ENCODE results near the gene ATL3.
"Not testable (repeated sequence)": the region's sequence is repeated elsewhere in the genome, so short reads cannot be mapped to it uniquely, and the experiment has no call there.

The ATL3 gene
- 153 to 158 reads per million in 2 donors for total RNA-seq

GRCh38 chr11:63671322-63672155 is at the start of gene ATL3:
ATL3 (minus strand) TSS chr11:63671376; CDS start chr11:63671335, 41 bp downstream.
- DNase-seq = peak; percentile 76

DNA sequence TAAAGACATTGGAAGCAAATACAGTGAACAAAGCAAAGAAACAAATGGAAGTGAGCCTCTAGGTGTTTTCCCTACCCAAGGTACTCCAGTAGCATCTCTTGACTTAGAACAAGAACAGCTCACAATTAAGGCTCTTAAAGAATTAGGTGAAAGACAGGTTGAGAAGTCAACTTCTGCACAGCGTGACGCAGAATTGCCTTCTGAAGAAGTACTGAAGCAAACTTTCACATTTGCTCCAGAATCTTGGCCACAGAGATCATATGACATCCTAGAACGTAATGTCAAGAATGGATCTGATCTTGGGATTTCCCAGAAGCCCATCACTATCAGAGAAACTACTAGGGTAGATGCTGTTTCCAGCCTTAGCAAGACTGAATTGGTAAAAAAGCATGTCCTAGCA is 49.4 kb upstream of the ATL3 start:
- no peak for DNase-seq

DNA sequence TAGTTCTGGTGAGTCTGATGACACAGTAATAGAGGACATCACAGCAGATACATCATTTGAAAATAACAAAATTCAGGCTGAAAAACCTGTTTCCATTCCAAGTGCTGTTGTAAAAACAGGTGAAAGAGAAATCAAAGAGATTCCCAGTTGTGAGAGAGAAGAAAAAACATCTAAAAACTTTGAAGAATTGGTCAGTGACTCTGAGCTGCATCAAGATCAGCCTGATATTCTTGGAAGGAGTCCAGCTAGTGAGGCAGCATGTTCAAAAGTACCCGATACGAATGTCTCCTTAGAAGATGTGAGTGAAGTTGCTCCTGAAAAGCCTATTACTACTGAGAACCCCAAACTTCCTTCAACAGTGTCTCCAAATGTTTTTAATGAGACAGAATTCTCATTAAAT is 48.8 kb upstream of the ATL3 start:
- no peak for DNase-seq

DNA sequence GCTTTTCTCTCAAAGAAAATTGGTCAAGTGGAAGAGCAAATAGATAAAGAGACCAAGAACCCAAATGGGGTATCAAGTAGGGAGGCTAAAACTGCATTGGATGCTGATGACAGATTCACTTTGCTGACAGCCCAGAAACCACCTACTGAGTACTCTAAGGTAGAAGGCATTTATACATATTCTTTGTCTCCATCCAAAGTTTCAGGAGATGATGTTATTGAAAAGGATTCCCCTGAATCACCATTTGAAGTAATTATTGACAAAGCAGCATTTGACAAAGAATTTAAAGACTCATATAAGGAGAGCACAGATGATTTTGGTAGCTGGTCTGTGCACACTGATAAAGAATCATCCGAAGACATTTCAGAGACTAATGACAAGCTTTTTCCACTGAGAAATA is 47.8 kb upstream of the ATL3 start:
- DNase-seq = no peak

- DNase-seq = no peak
These were observed 44.9 kb upstream of the ATL3 start for GRCh38 chr11:63716046-63716445.

GRCh38 chr11:63713766-63714165 is 42.6 kb upstream of the ATL3 start:
- no peak for DNase-seq

DNA sequence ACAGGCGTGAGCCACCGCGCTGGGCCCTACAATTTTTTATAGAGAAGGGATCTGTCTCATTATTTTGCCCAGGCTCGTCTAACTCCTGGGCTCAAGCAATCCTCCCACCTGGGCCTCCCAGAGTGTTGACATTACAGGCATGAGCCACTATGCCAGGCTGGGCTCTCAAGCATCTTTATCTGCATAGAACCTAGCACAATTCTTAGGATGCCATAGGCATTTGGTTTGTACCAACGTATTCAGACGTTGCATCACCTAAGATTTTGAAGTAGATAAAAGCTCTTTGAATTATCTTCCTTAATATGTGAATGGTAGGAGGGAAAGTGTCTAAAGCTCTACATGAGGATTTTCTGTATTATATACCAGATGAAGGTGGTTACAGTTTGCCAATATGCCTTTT is 40.7 kb upstream of the ATL3 start:
- no peak for DNase-seq

- no peak for DNase-seq
These were observed 39.5 kb upstream of the ATL3 start for GRCh38 chr11:63710476-63711217.

DNA sequence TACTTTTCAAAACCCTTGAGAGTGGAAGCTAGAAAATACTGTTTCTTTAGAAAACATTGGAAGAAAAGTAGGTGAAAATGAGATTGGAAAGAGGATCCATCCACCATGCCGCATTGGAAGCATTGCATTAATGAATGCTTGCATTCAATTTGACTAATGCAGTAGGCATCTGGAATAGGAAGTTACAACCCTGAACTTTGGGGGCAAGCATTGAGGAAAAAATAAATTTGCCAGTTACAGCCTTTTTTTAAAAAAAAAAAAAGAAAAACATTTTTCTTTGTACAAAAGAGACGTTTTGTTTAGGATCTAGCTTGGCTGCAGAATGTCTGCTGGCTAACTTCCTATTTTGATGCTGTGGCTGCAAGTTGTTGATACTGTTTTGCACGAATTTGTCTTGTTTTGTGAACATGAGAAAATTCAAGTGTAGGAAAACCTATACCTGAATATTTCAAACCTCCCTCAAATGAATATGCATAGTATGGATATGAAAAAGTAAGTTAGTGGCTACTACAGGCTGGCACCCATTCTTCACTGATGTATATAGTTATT is 38.2 kb upstream of the ATL3 start:
- DNase-seq = no peak

GRCh38 chr11:63708764-63709163 is 37.6 kb upstream of the ATL3 start:
- no peak for DNase-seq

GRCh38 chr11:63705526-63705925 is 34.4 kb upstream of the ATL3 start:
- no peak for DNase-seq

DNA sequence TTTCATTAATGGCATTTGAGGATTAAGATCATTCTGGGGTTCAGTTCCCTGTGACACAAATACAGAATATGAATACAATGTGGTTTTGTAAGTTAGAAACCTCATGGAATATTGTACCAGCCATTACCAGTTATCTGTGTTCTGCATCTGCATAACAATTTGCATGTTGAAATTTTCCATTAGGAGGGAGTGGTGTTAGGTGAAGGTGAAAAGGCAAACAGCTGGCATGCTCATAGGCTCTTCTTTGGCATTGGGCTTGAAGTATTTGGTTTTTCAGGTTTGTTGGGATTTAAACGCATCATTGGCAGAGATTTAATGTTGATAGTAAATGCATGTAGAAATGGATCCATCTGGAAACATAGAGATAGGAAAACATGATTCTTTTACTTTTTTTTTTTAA is 28.7 kb upstream of the ATL3 start:
- DNase-seq = no peak

- DNase-seq = no peak
These were observed 28.0 kb upstream of the ATL3 start for GRCh38 chr11:63698976-63699733.

DNA sequence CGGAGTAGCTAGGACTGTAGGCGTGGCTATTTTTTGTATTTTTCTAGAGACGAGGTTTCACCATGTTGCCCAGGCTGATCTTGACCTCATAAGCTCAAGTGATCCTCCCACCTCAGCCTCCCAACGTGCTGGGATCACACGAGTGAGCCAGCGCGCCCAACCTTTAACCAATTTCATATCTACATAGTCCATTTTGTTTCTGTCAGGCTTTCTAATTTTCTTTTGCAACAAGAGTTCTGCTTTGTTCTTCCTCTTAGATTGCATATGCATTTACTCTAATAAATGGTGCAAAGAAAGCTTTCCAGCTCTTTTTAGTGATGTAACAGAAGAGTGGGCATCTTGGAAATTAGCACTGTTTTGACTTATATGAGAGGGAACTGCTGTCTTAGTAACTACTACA is 23.4 kb upstream of the ATL3 start:
- no peak for DNase-seq

- DNase-seq = no peak
These were observed 16.7 kb upstream of the ATL3 start for GRCh38 chr11:63687845-63688244.

DNA sequence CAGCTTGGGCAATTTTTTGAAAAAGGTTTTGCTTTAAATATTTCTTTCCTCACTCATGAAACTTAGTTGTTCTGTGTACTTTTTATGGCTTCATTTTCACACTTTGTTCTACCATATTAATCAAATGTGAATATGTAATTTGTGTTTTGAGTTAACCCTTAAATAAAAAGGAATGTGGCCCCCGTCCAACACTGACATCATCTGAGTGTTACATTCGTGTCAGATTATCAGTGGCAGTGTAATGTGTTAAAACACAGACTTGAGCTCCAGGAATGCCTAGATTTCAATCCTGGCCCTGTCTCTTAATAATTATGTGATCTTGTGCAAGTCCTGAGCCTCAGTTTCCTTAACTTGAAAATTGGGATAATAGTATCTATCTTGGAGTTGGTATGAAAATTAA is 15.8 kb upstream of the ATL3 start:
- no peak for DNase-seq

- DNase-seq = not testable (repeated sequence)
These were observed 14.1 kb upstream of the ATL3 start for GRCh38 chr11:63685158-63685721.

- DNase-seq = no peak
These were observed 12.2 kb upstream of the ATL3 start for GRCh38 chr11:63683133-63683991.

- no peak for DNase-seq
These were observed 11.2 kb upstream of the ATL3 start for GRCh38 chr11:63682066-63683021.

GRCh38 chr11:63681321-63682065 is 10.3 kb upstream of the ATL3 start, which contains the start of gene RTN3:
RTN3 (plus strand) TSS chr11:63681500; CDS start chr11:63681637, 137 bp downstream.
- DNase-seq = peak; percentile 99
